Osteoblast (primary cell): ENCODE results near the gene ZNF70. TPM values are rescaled to one million over a fixed set of nuclear protein-coding genes. Genes with fewer than 3 reads are reported as not detected.

Experiments
- DNase-seq: peaks from one replicate; pipeline ENCODE4 v3.0.0; 2011; ENCODE audit warnings: low spot score, mixed read lengths; ENCODE audit not compliant: insufficient read length; ENCODE audit errors: missing footprints
- H2AFZ ChIP-seq: 2 replicates; pipeline ENCODE4 v1.6.0; 2011; ENCODE audit warnings: mild to moderate bottlenecking, low read length
- H3K27ac ChIP-seq: 2 replicates; pipeline ENCODE4 v1.5.1; 2011; ENCODE audit warnings: mild to moderate bottlenecking, low read depth, low read length, moderate library complexity
- H3K27me3 ChIP-seq: 2 replicates; pipeline ENCODE4 v1.6.0; 2012; ENCODE audit warnings: mild to moderate bottlenecking, control low read depth, inconsistent platforms, low read length, moderate library complexity; ENCODE audit not compliant: insufficient read depth
- H3K36me3 ChIP-seq: 2 replicates; pipeline ENCODE4 v1.5.1; 2011; ENCODE audit warnings: mild to moderate bottlenecking, low read length, control low read depth, moderate library complexity; ENCODE audit not compliant: insufficient read depth
- H3K4me1 ChIP-seq: 2 replicates; pipeline ENCODE4 v1.5.1; 2011; ENCODE audit warnings: mild to moderate bottlenecking, low read length, control low read depth, moderate library complexity; ENCODE audit not compliant: insufficient read depth
- H3K4me2 ChIP-seq: 2 replicates; pipeline ENCODE4 v1.6.0; 2011; ENCODE audit warnings: mild to moderate bottlenecking, low read length; ENCODE audit not compliant: insufficient read depth
- H3K4me3 ChIP-seq: fragments of 200-600 bp; sonication (generic); 3 replicates; pipeline ENCODE4 v1.5.1; 2012; ENCODE audit warnings: mild to moderate bottlenecking, low read length, inconsistent platforms; ENCODE audit not compliant: insufficient read depth
- H3K79me2 ChIP-seq: 2 replicates; pipeline ENCODE4 v1.6.0; 2012; ENCODE audit warnings: mild to moderate bottlenecking, low read length, control low read depth, inconsistent platforms; ENCODE audit not compliant: insufficient read depth
- H3K9me3 ChIP-seq: 2 replicates; pipeline ENCODE4 v1.5.1; 2011; ENCODE audit warnings: low read depth, low read length, control low read depth
- H4K20me1 ChIP-seq: 2 replicates; pipeline ENCODE4 v1.6.0; 2012; ENCODE audit warnings: mild to moderate bottlenecking, low read length, control low read depth; ENCODE audit not compliant: insufficient read depth
- total RNA-seq: library from RNA; depleted of rRNA; stranded (reverse); fragments of >200 nt; gene quantifications from 2 replicates; pipeline ENCODE4 v1.2.3, GENCODE V29; 2012
- TF ChIP-seq, protein P1 (sequence below): IDR thresholded peaks from 2 replicates; pipeline ENCODE4 v1.5.1; 2011; ENCODE audit warnings: mild to moderate bottlenecking, low read depth, low read length, moderate library complexity; ENCODE audit errors: extremely low read depth

Gene ZNF70
- total RNA-seq, 1 donor, result 6.5 TPM

DNA sequence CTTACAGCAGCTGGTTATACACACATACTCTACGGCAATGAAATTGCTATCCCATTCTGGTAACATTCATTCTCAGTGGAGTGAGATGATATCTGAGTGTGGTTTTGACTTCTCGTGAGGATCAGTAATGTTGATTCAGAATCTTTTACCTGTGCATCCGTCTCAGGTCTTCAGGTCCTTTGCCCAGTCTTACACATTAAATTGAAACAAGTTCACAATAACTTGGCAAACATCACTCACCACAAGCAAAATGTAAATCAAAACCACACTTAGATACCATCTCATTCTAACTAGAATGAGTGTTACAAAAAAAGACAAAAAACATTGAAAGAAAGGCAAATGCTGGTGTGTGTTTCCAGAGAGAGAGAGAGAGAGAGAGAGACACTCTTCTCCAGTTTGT lies 46.1 kb downstream of the ZNF70 start:
- Histone ChIP-seq H3K4me1 (no peaks in the 10 kb centered on the region), H3K79me2 (peaks cover 39% of the 10 kb centered on the region), H3K36me3 (peaks cover 35% of the 10 kb centered on the region), H3K4me3 (no peak overlapping the region), H3K9me3 (no peaks in the 10 kb centered on the region), H2AFZ (no peak overlapping the region), H3K27ac (no peak overlapping the region), H3K4me2 (no peak overlapping the region), H3K27me3 (no peaks in the 10 kb centered on the region), H4K20me1 (peaks cover 20% of the 10 kb centered on the region)
- TF ChIP-seq, protein P1, sequence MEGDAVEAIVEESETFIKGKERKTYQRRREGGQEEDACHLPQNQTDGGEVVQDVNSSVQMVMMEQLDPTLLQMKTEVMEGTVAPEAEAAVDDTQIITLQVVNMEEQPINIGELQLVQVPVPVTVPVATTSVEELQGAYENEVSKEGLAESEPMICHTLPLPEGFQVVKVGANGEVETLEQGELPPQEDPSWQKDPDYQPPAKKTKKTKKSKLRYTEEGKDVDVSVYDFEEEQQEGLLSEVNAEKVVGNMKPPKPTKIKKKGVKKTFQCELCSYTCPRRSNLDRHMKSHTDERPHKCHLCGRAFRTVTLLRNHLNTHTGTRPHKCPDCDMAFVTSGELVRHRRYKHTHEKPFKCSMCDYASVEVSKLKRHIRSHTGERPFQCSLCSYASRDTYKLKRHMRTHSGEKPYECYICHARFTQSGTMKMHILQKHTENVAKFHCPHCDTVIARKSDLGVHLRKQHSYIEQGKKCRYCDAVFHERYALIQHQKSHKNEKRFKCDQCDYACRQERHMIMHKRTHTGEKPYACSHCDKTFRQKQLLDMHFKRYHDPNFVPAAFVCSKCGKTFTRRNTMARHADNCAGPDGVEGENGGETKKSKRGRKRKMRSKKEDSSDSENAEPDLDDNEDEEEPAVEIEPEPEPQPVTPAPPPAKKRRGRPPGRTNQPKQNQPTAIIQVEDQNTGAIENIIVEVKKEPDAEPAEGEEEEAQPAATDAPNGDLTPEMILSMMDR, result no peak
- DNase-seq, result no peak

DNA sequence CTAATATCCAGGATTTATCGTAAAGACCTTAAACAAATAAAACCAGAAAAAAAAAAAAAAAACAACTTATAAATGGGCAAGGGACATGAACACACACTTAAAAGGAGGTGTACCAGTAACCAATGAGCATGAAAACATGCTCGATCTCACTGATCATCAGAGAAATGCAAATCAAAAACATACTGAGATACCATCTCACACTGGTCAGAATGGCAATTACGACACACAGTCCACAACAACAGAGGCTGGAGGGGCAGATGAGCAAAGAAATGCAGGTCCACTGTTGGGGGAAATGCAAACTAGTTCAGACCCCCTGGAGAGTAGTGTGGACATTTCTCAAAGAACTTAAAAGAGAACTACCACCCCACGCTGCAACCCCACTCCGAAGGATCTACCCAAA lies 46.9 kb downstream of the ZNF70 start:
- Histone ChIP-seq H3K36me3 (peaks cover 27% of the 10 kb centered on the region), H3K4me1 (no peaks in the 10 kb centered on the region), H3K79me2 (peaks cover 39% of the 10 kb centered on the region), H3K27ac (no peak overlapping the region), H2AFZ (no peak overlapping the region), H3K9me3 (no peaks in the 10 kb centered on the region), H4K20me1 (peaks cover 20% of the 10 kb centered on the region), H3K4me3 (no peak overlapping the region), H3K4me2 (no peak overlapping the region), H3K27me3 (no peaks in the 10 kb centered on the region)
- TF ChIP-seq, protein P1, result no peak
- no peak for DNase-seq

DNA sequence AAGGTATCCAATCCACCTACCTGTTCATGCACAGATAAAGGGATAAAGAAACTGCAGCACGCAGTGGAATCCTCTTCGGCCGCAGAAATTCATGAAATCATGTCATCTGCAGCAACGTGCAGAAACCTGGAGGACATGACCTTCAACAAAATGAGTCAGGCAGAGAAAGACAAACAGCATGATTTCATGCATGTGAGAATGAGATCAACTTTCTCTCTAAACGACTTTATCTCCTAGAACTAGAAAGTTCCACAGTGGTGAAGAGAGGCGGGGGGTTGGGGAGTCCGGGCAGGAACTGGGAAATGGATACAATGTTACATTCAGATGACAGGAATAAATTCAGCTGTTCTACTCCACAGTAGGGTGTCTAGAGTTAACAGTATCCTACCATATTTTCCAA lies 50.2 kb downstream of the ZNF70 start:
- H3K27me3 ChIP-seq, result no peaks in the 10 kb centered on the region
- no peak overlapping the region for H2AFZ ChIP-seq
- no peaks in the 10 kb centered on the region for H3K4me1 ChIP-seq
- no peak overlapping the region for H3K27ac ChIP-seq
- peaks cover 13% of the 10 kb centered on the region for H3K36me3 ChIP-seq
- TF ChIP-seq, protein P1, result no peak
- no peak overlapping the region for H3K4me2 ChIP-seq
- no peak overlapping the region for H3K4me3 ChIP-seq
- H4K20me1 ChIP-seq, result peaks cover 20% of the 10 kb centered on the region
- no peaks in the 10 kb centered on the region for H3K9me3 ChIP-seq
- DNase-seq, result no peak
- peaks cover 39% of the 10 kb centered on the region for H3K79me2 ChIP-seq

DNA sequence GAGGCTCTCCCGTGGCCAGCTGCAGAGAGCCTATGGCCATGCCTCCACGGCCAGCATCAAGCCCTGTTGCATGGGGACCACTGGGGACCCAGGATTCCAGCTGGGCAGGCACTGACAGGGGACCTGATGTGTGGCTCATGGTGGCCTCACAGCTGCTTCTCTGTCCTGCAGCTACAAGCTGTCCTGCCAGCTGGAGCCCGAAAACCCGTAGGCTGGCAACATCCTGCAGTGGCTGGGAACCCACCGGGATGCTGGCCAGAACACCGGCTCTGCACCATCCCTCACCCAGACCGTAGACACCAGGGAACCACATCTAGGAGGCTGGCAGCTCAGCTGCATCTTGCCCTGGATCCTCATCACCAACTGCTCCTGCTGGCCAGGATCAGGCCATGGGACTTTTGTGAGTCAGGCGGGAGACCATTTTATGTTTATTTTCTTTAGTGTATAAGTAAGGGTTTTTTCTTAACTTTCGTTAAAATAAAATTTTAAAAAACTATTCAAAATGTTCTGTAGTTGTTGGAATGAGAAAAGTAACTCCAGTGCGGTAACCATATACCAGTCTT lies 52.2 kb downstream of the ZNF70 start:
- H3K79me2 ChIP-seq, result peaks cover 28% of the 10 kb centered on the region
- peak; percentile 66 for DNase-seq
- no peak overlapping the region for H3K4me2 ChIP-seq
- TF ChIP-seq, protein P1, result no peak
- H3K4me1 ChIP-seq, result no peaks in the 10 kb centered on the region
- H3K9me3 ChIP-seq, result no peaks in the 10 kb centered on the region
- peaks cover 20% of the 10 kb centered on the region for H4K20me1 ChIP-seq
- no peak overlapping the region for H2AFZ ChIP-seq
- no peak overlapping the region for H3K4me3 ChIP-seq
- peaks cover 10% of the 10 kb centered on the region for H3K36me3 ChIP-seq
- H3K27me3 ChIP-seq, result no peaks in the 10 kb centered on the region
- no peak overlapping the region for H3K27ac ChIP-seq
